Osteoblast (primary cell): ENCODE results near the gene LHFPL2. TPM values are rescaled to one million over a fixed set of nuclear protein-coding genes. Genes with fewer than 3 reads are reported as not detected.

ENCODE experiments used
- DNase-seq: peaks from one replicate; pipeline ENCODE4 v3.0.0; 2011; ENCODE audit warnings: low spot score, mixed read lengths; ENCODE audit not compliant: insufficient read length; ENCODE audit errors: missing footprints
- H2AFZ ChIP-seq: 2 replicates; pipeline ENCODE4 v1.6.0; 2011; ENCODE audit warnings: mild to moderate bottlenecking, low read length
- H3K27ac ChIP-seq: 2 replicates; pipeline ENCODE4 v1.5.1; 2011; ENCODE audit warnings: mild to moderate bottlenecking, low read depth, low read length, moderate library complexity
- H3K27me3 ChIP-seq: 2 replicates; pipeline ENCODE4 v1.6.0; 2012; ENCODE audit warnings: mild to moderate bottlenecking, control low read depth, inconsistent platforms, low read length, moderate library complexity; ENCODE audit not compliant: insufficient read depth
- H3K36me3 ChIP-seq: 2 replicates; pipeline ENCODE4 v1.5.1; 2011; ENCODE audit warnings: mild to moderate bottlenecking, low read length, control low read depth, moderate library complexity; ENCODE audit not compliant: insufficient read depth
- H3K4me1 ChIP-seq: 2 replicates; pipeline ENCODE4 v1.5.1; 2011; ENCODE audit warnings: mild to moderate bottlenecking, low read length, control low read depth, moderate library complexity; ENCODE audit not compliant: insufficient read depth
- H3K4me2 ChIP-seq: 2 replicates; pipeline ENCODE4 v1.6.0; 2011; ENCODE audit warnings: mild to moderate bottlenecking, low read length; ENCODE audit not compliant: insufficient read depth
- H3K4me3 ChIP-seq: fragments of 200-600 bp; sonication (generic); 3 replicates; pipeline ENCODE4 v1.5.1; 2012; ENCODE audit warnings: mild to moderate bottlenecking, low read length, inconsistent platforms; ENCODE audit not compliant: insufficient read depth
- H3K79me2 ChIP-seq: 2 replicates; pipeline ENCODE4 v1.6.0; 2012; ENCODE audit warnings: mild to moderate bottlenecking, low read length, control low read depth, inconsistent platforms; ENCODE audit not compliant: insufficient read depth
- H3K9me3 ChIP-seq: 2 replicates; pipeline ENCODE4 v1.5.1; 2011; ENCODE audit warnings: low read depth, low read length, control low read depth
- H4K20me1 ChIP-seq: 2 replicates; pipeline ENCODE4 v1.6.0; 2012; ENCODE audit warnings: mild to moderate bottlenecking, low read length, control low read depth; ENCODE audit not compliant: insufficient read depth
- CTCF ChIP-seq: IDR thresholded peaks from 2 replicates; pipeline ENCODE4 v1.5.1; 2011; ENCODE audit warnings: mild to moderate bottlenecking, low read depth, low read length, moderate library complexity; ENCODE audit errors: extremely low read depth
- total RNA-seq: library from RNA; depleted of rRNA; stranded (reverse); fragments of >200 nt; gene quantifications from 2 replicates; pipeline ENCODE4 v1.2.3, GENCODE V29; 2012

LHFPL2 gene
- total RNA-seq, 1 donor: 64.4 TPM

- peaks cover 61% of the 10 kb centered on the region for H3K79me2 ChIP-seq
- H3K4me3 ChIP-seq: no peak overlapping the region
- H2AFZ ChIP-seq: no peak overlapping the region
- H3K27ac ChIP-seq: no peak overlapping the region
- no peaks in the 10 kb centered on the region for H3K9me3 ChIP-seq
- H4K20me1 ChIP-seq: peaks cover 13% of the 10 kb centered on the region
- no peak overlapping the region for H3K4me2 ChIP-seq
- H3K4me1 ChIP-seq: peaks cover 30% of the 10 kb centered on the region
- H3K27me3 ChIP-seq: no peaks in the 10 kb centered on the region
- peaks cover 31% of the 10 kb centered on the region for H3K36me3 ChIP-seq
- no peak for DNase-seq
- TF ChIP-seq CTCF: no peak
These were observed 18.9 kb downstream of the LHFPL2 start for GRCh38 chr5:78629624-78630023.

- peaks cover 18% of the 10 kb centered on the region for H3K4me1 ChIP-seq
- H3K36me3 ChIP-seq: peaks cover 34% of the 10 kb centered on the region
- no peak for DNase-seq
- H3K4me2 ChIP-seq: no peak overlapping the region
- H4K20me1 ChIP-seq: peaks cover 5% of the 10 kb centered on the region
- no peaks in the 10 kb centered on the region for H3K27me3 ChIP-seq
- peak overlapping the region; percentile 36 for H3K27ac ChIP-seq
- no peak for TF ChIP-seq CTCF
- H3K9me3 ChIP-seq: no peaks in the 10 kb centered on the region
- no peak overlapping the region for H3K4me3 ChIP-seq
- no peak overlapping the region for H2AFZ ChIP-seq
- H3K79me2 ChIP-seq: peaks cover 55% of the 10 kb centered on the region
These were observed 20.1 kb downstream of the LHFPL2 start for GRCh38 chr5:78628270-78628992.

- H3K36me3 ChIP-seq: peaks cover 34% of the 10 kb centered on the region
- DNase-seq: no peak
- H3K9me3 ChIP-seq: no peaks in the 10 kb centered on the region
- TF ChIP-seq CTCF: no peak
- no peak overlapping the region for H2AFZ ChIP-seq
- H3K27me3 ChIP-seq: no peaks in the 10 kb centered on the region
- H4K20me1 ChIP-seq: peaks cover 2% of the 10 kb centered on the region
- no peak overlapping the region for H3K4me2 ChIP-seq
- H3K4me1 ChIP-seq: peaks cover 15% of the 10 kb centered on the region
- peak overlapping the region; percentile 36 for H3K27ac ChIP-seq
- H3K79me2 ChIP-seq: peaks cover 55% of the 10 kb centered on the region
- no peak overlapping the region for H3K4me3 ChIP-seq
These were observed 20.8 kb downstream of the LHFPL2 start for GRCh38 chr5:78627766-78628165.

- no peaks in the 10 kb centered on the region for H3K9me3 ChIP-seq
- no peak overlapping the region for H2AFZ ChIP-seq
- no peak overlapping the region for H3K4me3 ChIP-seq
- H3K4me1 ChIP-seq: peaks cover 15% of the 10 kb centered on the region
- peaks cover 30% of the 10 kb centered on the region for H3K36me3 ChIP-seq
- peak; percentile 64 for TF ChIP-seq CTCF
- DNase-seq: no peak
- no peak overlapping the region for H3K4me2 ChIP-seq
- H3K27me3 ChIP-seq: no peaks in the 10 kb centered on the region
- no peak overlapping the region for H3K27ac ChIP-seq
- H3K79me2 ChIP-seq: peaks cover 55% of the 10 kb centered on the region
- H4K20me1 ChIP-seq: no peaks in the 10 kb centered on the region
These were observed 21.4 kb downstream of the LHFPL2 start for GRCh38 chr5:78627175-78627574.
